Bronchial epithelial cell (primary cell): Measurements from ENCODE around the gene ABR. TPM values are rescaled to one million over a fixed set of nuclear protein-coding genes. Genes with fewer than 3 reads are reported as not detected.

ENCODE experiments used
- DNase-seq: peaks from one replicate; pipeline ENCODE4 v3.0.0-alpha.2; 2010; ENCODE audit warnings: low read depth
- FAIRE-seq: peaks from 2 replicates; lab custom pipeline; 2011; peaks lifted over from hg19 to GRCh38; lab: Jason Lieb, UNC
- H3K27me3 ChIP-seq: 2 replicates; pipeline ENCODE4 v1.5.1; 2011; ENCODE audit warnings: low read length; ENCODE audit not compliant: control insufficient read depth, insufficient read depth
- H3K36me3 ChIP-seq: 2 replicates; pipeline ENCODE4 v1.5.1; 2011; ENCODE audit warnings: low read length; ENCODE audit not compliant: control insufficient read depth, insufficient read depth
- H3K4me3 ChIP-seq: 2 replicates; pipeline ENCODE4 v1.5.1; 2011; ENCODE audit warnings: mild to moderate bottlenecking, low read depth, low read length, control low read depth
- CTCF ChIP-seq: IDR thresholded peaks from 2 replicates; pipeline ENCODE4 v1.5.1; 2011; ENCODE audit warnings: mild to moderate bottlenecking, moderate library complexity, low read length, control low read depth, inconsistent platforms; ENCODE audit not compliant: insufficient read depth, severe bottlenecking
- total RNA-seq: library from RNA; depleted of rRNA; stranded (reverse); fragments of >200 nt; gene quantifications from 2 replicates; pipeline ENCODE4 v1.2.1, GENCODE V29; 2014

Gene ABR
- total RNA-seq, 1 donor from 2014 or later: 18.7 TPM

- FAIRE-seq: no peak
- DNase-seq: no peak
- no peak overlapping the region for H3K4me3 ChIP-seq
- H3K27me3 ChIP-seq: no peaks in the 10 kb centered on the region
- H3K36me3 ChIP-seq: peaks cover 12% of the 10 kb centered on the region
- TF ChIP-seq CTCF: no peak
Observed at GRCh38 chr17:1037238-1037879, 142.4 kb downstream of the ABR start.

GRCh38 chr17:1036845-1037237, 142.9 kb downstream of the ABR start:
- peaks cover 11% of the 10 kb centered on the region for H3K36me3 ChIP-seq
- no peaks in the 10 kb centered on the region for H3K27me3 ChIP-seq
- no peak for FAIRE-seq

GRCh38 chr17:1036171-1036844, 143.5 kb downstream of the ABR start:
- Histone ChIP-seq H3K27me3 (no peaks in the 10 kb centered on the region), H3K36me3 (peaks cover 10% of the 10 kb centered on the region), H3K4me3 (no peak overlapping the region)
- FAIRE-seq (no peak), DNase-seq (no peak)
- TF ChIP-seq CTCF: no peak

More at GRCh38 chr17:1036845-1037237, 142.9 kb downstream of the ABR start:
- H3K4me3 ChIP-seq: no peak overlapping the region
- TF ChIP-seq CTCF: no peak
- DNase-seq: no peak

GRCh38 chr17:1035546-1036170, 144.1 kb downstream of the ABR start:
- peaks cover 10% of the 10 kb centered on the region for H3K36me3 ChIP-seq
- no peak for FAIRE-seq
- TF ChIP-seq CTCF: no peak
- no peak for DNase-seq
- no peak overlapping the region for H3K4me3 ChIP-seq
- no peaks in the 10 kb centered on the region for H3K27me3 ChIP-seq

GRCh38 chr17:1034652-1035210, 145.1 kb downstream of the ABR start:
- no peak for TF ChIP-seq CTCF
- FAIRE-seq (no peak), DNase-seq (no peak)
- Histone ChIP-seq H3K27me3 (no peaks in the 10 kb centered on the region), H3K4me3 (no peak overlapping the region), H3K36me3 (peaks cover 8% of the 10 kb centered on the region)
